ENCODE results near the gene RETREG1.

The RETREG1 gene

GRCh38 chr5:16570121-16570815 is 46.5 kb downstream of the RETREG1 start:
- ChIA-PET CTCF (interaction anchor here (0.7 to 3.6 kb wide), 3 partner anchors 9 to 21 kb away, joined by 3 to 16 read pairs (median 8); no protein-coding TSS in a partner anchor), POLR2A (no interaction called here)
- no peak for DNase-seq (ENCODE audit: extremely low spot score)
- no peak for TF ChIP-seq CTCF (IDR thresholded peaks at IDR 0.05; ENCODE audit: control extremely low read depth, extremely low read depth, low read depth, missing control alignments)

- DNase-seq (ENCODE audit: extremely low spot score), result no peak
- TF ChIP-seq CTCF (IDR thresholded peaks at IDR 0.05; ENCODE audit: control extremely low read depth, extremely low read depth, low read depth, missing control alignments), result no peak
- ChIA-PET POLR2A (no interaction called here), CTCF (interaction anchor here (0.7 to 2.6 kb wide), 2 partner anchors 9 to 10 kb away, joined by 3 to 8 read pairs; no protein-coding TSS in a partner anchor)
Observed at GRCh38 chr5:16568875-16569580, 47.8 kb downstream of the RETREG1 start.

- CTCF ChIA-PET, result interaction anchor here (0.9 to 3.0 kb wide), 4 partner anchors 16 to 71 kb away, joined by 3 to 25 read pairs (median 5); no protein-coding TSS in a partner anchor
- POLR2A ChIA-PET, result no interaction called here
- no peak for TF ChIP-seq CTCF (IDR thresholded peaks at IDR 0.05; ENCODE audit: control extremely low read depth, extremely low read depth, low read depth, missing control alignments)
- DNase-seq (ENCODE audit: extremely low spot score), result no peak
Observed at GRCh38 chr5:16567365-16567764, 49.4 kb downstream of the RETREG1 start.

DNA sequence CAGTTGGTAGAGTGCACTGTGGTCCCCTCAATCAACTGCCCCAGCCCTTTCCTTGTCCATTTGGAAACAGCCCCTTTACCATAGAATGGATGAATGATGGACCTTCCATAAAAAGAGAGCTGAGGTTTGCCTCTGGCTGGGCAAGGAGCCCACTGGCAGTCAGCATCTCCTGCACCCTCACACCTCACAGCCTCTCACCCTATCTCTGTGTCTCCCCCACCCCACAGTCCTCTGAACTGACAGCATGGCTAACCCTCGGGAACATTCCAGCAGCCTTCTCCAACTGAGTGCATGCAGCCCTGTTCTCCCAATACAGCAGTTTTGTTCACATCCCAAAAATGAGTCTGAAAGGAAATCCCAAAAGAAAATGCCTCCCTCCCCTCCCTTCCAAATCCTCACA is 51.7 kb downstream of the RETREG1 start:
- DNase-seq (ENCODE audit: extremely low spot score), result no peak
- POLR2A ChIA-PET, result no interaction called here
- CTCF ChIA-PET, result interaction anchor here (1.1 to 3.0 kb wide), 2 partner anchors 14 to 21 kb away, joined by 3 to 25 read pairs; no protein-coding TSS in a partner anchor
- TF ChIP-seq CTCF (IDR thresholded peaks at IDR 0.05; ENCODE audit: control extremely low read depth, extremely low read depth, low read depth, missing control alignments), result no peak

GRCh38 chr5:16564248-16564867 is 52.4 kb downstream of the RETREG1 start:
- TF ChIP-seq CTCF (IDR thresholded peaks at IDR 0.05; ENCODE audit: control extremely low read depth, extremely low read depth, low read depth, missing control alignments), result no peak
- ChIA-PET CTCF (interaction anchor here (1.1 kb wide), 1 partner anchor 22 kb away, joined by 3 read pairs; no protein-coding TSS in a partner anchor), POLR2A (no interaction called here)
- DNase-seq (ENCODE audit: extremely low spot score), result no peak

DNA sequence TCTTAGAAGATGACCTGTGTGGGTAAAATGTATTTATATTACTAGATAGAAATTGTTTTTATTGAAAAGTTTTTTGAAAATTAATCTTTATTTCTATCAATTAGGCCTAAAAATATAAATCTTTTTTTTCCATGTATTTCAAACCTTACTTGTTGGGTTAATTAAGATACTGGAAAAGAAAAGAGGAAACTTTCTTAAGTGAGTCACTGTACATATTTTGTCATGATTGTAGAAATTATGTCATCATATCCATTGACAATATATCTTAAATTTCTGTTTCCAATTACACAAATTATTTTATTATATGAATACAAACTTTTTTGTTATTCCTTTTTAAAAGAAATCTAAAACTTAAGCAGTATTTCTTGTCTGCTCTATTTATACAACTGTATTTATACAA is 53.1 kb downstream of the RETREG1 start:
- ChIA-PET CTCF (interaction anchor here (2.7 to 3.0 kb wide), 2 partner anchors 12 to 14 kb away, joined by 13 to 17 read pairs; no protein-coding TSS in a partner anchor), POLR2A (no interaction called here)
- TF ChIP-seq CTCF (IDR thresholded peaks at IDR 0.05; ENCODE audit: control extremely low read depth, extremely low read depth, low read depth, missing control alignments), result no peak
- DNase-seq (ENCODE audit: extremely low spot score), result no peak
